Endothelial cell of umbilical vein (primary cell): ENCODE data around the gene CENPP. TPM values are rescaled to one million over a fixed set of nuclear protein-coding genes. Genes with fewer than 3 reads are reported as not detected.

Source experiments
- BruUV-seq: library from RNA; stranded (reverse); fragments of 400-500 nt; replicated peaks from 2 replicates; lab custom pipeline; 2021; lab: Mats Ljungman, UMichigan
- CTCF ChIA-PET: fragments of 300-600, 350-600 bp; sonication (Branson Sonifier 250); formaldehyde crosslinking; loops from one replicate; lab custom pipeline; 2021; ENCODE audit warnings: antibody characterized with exemption, inconsistent platforms; lab: Charles Lee
- POLR2A ChIA-PET: fragments of 300-600, 350-600 bp; sonication (Branson Sonifier 250); formaldehyde crosslinking; loops from one replicate; lab custom pipeline; 2021; ENCODE audit warnings: antibody characterized with exemption, inconsistent platforms; lab: Charles Lee
- DNase-seq: peaks from one replicate; pipeline ENCODE4 v3.0.0-alpha.2; 2011; ENCODE audit warnings: low read depth, low spot score
- FAIRE-seq: peaks from 2 replicates; lab custom pipeline; 2011; peaks lifted over from hg19 to GRCh38; lab: Jason Lieb, UNC
- H2AFZ ChIP-seq: 2 replicates; pipeline ENCODE4 v1.6.0; 2012; ENCODE audit warnings: low read depth, low read length, control low read depth, inconsistent platforms
- H3K27ac ChIP-seq: 2 replicates; pipeline ENCODE4 v1.5.1; 2011; ENCODE audit warnings: low read depth, mild to moderate bottlenecking, control low read depth, low read length, moderate library complexity; ENCODE audit not compliant: insufficient read depth
- H3K27me3 ChIP-seq, 2 experiments: 2 replicates each; pipeline versions ENCODE4 v1.6.0 to v1.6.1; 2011; ENCODE audit warnings: low read length in 2 of 2, mixed read lengths in 1 of 2; ENCODE audit not compliant: control insufficient read depth in 2 of 2, insufficient read depth in 2 of 2
- H3K36me3 ChIP-seq, 2 experiments: 2 replicates in 1 of 2; 3 replicates in 1 of 2; pipeline ENCODE4 v1.5.1; 2011; ENCODE audit warnings: low read length in 2 of 2, mild to moderate bottlenecking in 1 of 2, moderate library complexity in 1 of 2; ENCODE audit not compliant: control insufficient read depth in 2 of 2, insufficient read depth in 2 of 2; ENCODE audit errors: extremely low read depth in 1 of 2
- H3K4me1 ChIP-seq: 3 replicates; pipeline ENCODE4 v1.5.1; 2011; ENCODE audit warnings: mild to moderate bottlenecking, low read length; ENCODE audit not compliant: control insufficient read depth, insufficient read depth; ENCODE audit errors: extremely low read depth
- H3K4me2 ChIP-seq: 2 replicates; pipeline ENCODE4 v1.6.1; 2011; ENCODE audit warnings: low read length, control low read depth, mixed read lengths; ENCODE audit not compliant: insufficient read depth
- H3K4me3 ChIP-seq, 3 experiments: fragments of 200-600 bp in 1 of 3; sonication (generic), shearing (Covaris generic) in 1 of 3; replicated peaks in 1 of 3; 2 replicates each; pipeline ENCODE4 v1.5.1; 2011 to 2016; ENCODE audit warnings: control low read depth in 3 of 3, low read length in 3 of 3, mild to moderate bottlenecking in 2 of 3, inconsistent platforms in 1 of 3, low read depth in 1 of 3, moderate library complexity in 1 of 3; ENCODE audit not compliant: insufficient read depth in 1 of 3
- H3K79me2 ChIP-seq: 2 replicates; pipeline ENCODE4 v1.6.0; 2012; ENCODE audit warnings: low read length, inconsistent platforms; ENCODE audit not compliant: control insufficient read depth, insufficient read depth
- H3K9ac ChIP-seq: replicated peaks from 2 replicates; pipeline ENCODE3; 2011; ENCODE audit warnings: low read length, control low read depth; ENCODE audit not compliant: insufficient read depth; ENCODE audit errors: extremely low read depth
- H3K9me1 ChIP-seq: replicated peaks from 3 replicates; pipeline ENCODE4 v1.6.0; 2011; ENCODE audit warnings: mild to moderate bottlenecking, low read length; ENCODE audit not compliant: control insufficient read depth, insufficient read depth; ENCODE audit errors: extremely low read depth
- H3K9me3 ChIP-seq: replicated peaks from 2 replicates; pipeline ENCODE4 v1.5.1; 2012; ENCODE audit warnings: low read length, inconsistent platforms; ENCODE audit not compliant: control insufficient read depth, insufficient read depth
- H4K20me1 ChIP-seq: replicated peaks from 2 replicates; pipeline ENCODE3; 2011; ENCODE audit warnings: mild to moderate bottlenecking, low read length; ENCODE audit not compliant: control insufficient read depth, insufficient read depth; ENCODE audit errors: extremely low read depth
- CTCF ChIP-seq, 2 donors: IDR thresholded peaks; 1 replicate in 1 of 2; 2 replicates in 1 of 2; pipeline ENCODE4 v1.5.1; 2011; ENCODE audit warnings: low read length in 2 of 2, mild to moderate bottlenecking in 2 of 2, moderate library complexity in 2 of 2, control low read depth in 1 of 2, inconsistent platforms in 1 of 2, low read depth in 1 of 2; ENCODE audit not compliant: insufficient read depth in 1 of 2; ENCODE audit errors: extremely low read depth in 1 of 2
- EZH2 ChIP-seq: IDR thresholded peaks from 2 replicates; pipeline ENCODE4 v1.6.1; 2012; ENCODE audit warnings: borderline replicate concordance, low read depth, mild to moderate bottlenecking, moderate library complexity, low read length, inconsistent platforms; ENCODE audit not compliant: severe bottlenecking
- FOS ChIP-seq: IDR thresholded peaks from 2 replicates; pipeline ENCODE4 v1.6.1; 2011; ENCODE audit warnings: mild to moderate bottlenecking, low read length, moderate library complexity, borderline replicate concordance; ENCODE audit not compliant: insufficient read depth
- GATA2 ChIP-seq: IDR thresholded peaks from 2 replicates; pipeline ENCODE4 v1.7.0; 2011; ENCODE audit warnings: low read depth, mild to moderate bottlenecking, moderate library complexity, mixed read lengths, low read length; ENCODE audit not compliant: insufficient read length, insufficient read depth
- JUN ChIP-seq: IDR thresholded peaks from 2 replicates; pipeline ENCODE4 v1.6.1; 2011; ENCODE audit warnings: borderline replicate concordance, low read depth; ENCODE audit not compliant: insufficient read length, insufficient read depth
- MYC ChIP-seq: IDR thresholded peaks from one replicate; pipeline ENCODE4 v1.6.1; 2011; ENCODE audit warnings: mild to moderate bottlenecking, low read depth, low read length
- POLR2A ChIP-seq: IDR thresholded peaks from 2 replicates; pipeline ENCODE4 v1.6.1; 2012; ENCODE audit warnings: low read depth, mild to moderate bottlenecking, control low read depth, low read length
- POLR2AphosphoS5 ChIP-seq: IDR thresholded peaks from 2 replicates; pipeline ENCODE4 v1.6.1; 2012; ENCODE audit warnings: low read depth, mild to moderate bottlenecking, control low read depth, low read length, moderate library complexity; ENCODE audit not compliant: insufficient read depth
- dilution Hi-C: fragments of 300-500 bp; cut with MboI; formaldehyde crosslinking; loops from one replicate; pipeline ENCODE4 v1.15.0; 2019; ENCODE audit warnings: low sequenced_read_pairs; ENCODE audit not compliant: extremely low pct_ligation_motif_present
- intact Hi-C: fragments of 100-400 bp; cut with micrococcal nuclease; formaldehyde crosslinking; loops from one replicate; pipeline ENCODE4 v1.10.0; 2022
- polyA plus RNA-seq, 4 experiments: library from polyadenylated mRNA; depleted of rRNA in 3 of 4; stranded (reverse) in 3 of 4; unstranded in 1 of 4; fragments of >200 nt; gene quantifications; 2 replicates each; pipeline versions ENCODE4 v1.2.1 to v1.2.3, GENCODE V29; 2011 to 2012; ENCODE audit warnings: missing spikeins in 1 of 4
- total RNA-seq: library from RNA; stranded (reverse); gene quantifications from 2 replicates; pipeline ENCODE4 v1.2.3, GENCODE V29; 2021
- TF ChIP-seq, protein P1 (sequence below): IDR thresholded peaks from 2 replicates; pipeline ENCODE4 v1.6.1; 2011; ENCODE audit not compliant: insufficient read depth, insufficient read length

CENPP gene
- total and polyA plus RNA-seq, 2 donors (not counting 3 experiments of a cell fraction or from before 2014, with no cell fraction given) = 1.2 to 12.0 TPM

DNA sequence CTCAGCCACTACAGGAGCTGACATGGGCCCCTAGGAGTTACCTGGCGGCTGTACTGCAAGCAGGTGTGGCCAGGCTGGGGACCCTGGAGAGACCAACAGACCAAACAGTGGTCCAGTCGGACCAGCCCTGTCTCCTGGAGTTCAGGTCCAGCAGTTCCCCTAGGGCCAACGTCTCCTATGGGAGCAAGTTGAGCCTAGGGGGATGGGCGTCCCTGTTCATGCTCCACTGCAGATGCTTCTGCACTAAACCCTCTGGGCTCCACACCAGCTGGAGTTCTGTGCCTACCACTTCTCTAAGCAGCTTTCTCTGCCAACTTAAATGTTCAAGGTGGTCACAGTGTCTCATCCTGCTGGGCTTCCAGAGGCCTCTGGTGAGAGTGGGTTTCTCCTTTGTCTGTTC, 119.1 kb downstream of the CENPP start:
- H3K9me3 ChIP-seq = no peaks in the 10 kb centered on the region
- H3K36me3 ChIP-seq = no peaks in the 10 kb centered on the region
- H3K4me2 ChIP-seq = no peak overlapping the region
- H3K4me1 ChIP-seq = no peaks in the 10 kb centered on the region
- POLR2A ChIA-PET = no interaction called here
- no peak for FAIRE-seq
- CTCF ChIA-PET = no interaction called here
- no TSS peak for BruUV-seq
- intact Hi-C loops (no loop called here), dilution Hi-C loops (no loop called here)
- TF ChIP-seq POLR2A (no peak), MYC (no peak), FOS (no peak), JUN (no peak), EZH2 (no peak), CTCF (IDR thresholded peaks at IDR 0.05; ENCODE audit: extremely low read depth in 1 of 2, insufficient read depth in 1 of 2, low read depth in 1 of 2, low read length in 2 of 2) (no peak), GATA2 (no peak), POLR2AphosphoS5 (no peak)
- TF ChIP-seq, protein P1, sequence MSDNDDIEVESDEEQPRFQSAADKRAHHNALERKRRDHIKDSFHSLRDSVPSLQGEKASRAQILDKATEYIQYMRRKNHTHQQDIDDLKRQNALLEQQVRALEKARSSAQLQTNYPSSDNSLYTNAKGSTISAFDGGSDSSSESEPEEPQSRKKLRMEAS = no peak
- no peaks in the 10 kb centered on the region for H3K9me1 ChIP-seq
- no peak overlapping the region for H3K4me3 ChIP-seq
- H3K79me2 ChIP-seq = no peaks in the 10 kb centered on the region
- DNase-seq = no peak
- no peak overlapping the region for H3K9ac ChIP-seq
- no peak overlapping the region for H2AFZ ChIP-seq
- H3K27me3 ChIP-seq = no peaks in the 10 kb centered on the region
- H4K20me1 ChIP-seq = no peaks in the 10 kb centered on the region
- H3K27ac ChIP-seq = no peak overlapping the region
